ENCODE data around the gene SC5D. TPM values are rescaled to one million over a fixed set of nuclear protein-coding genes. Genes with fewer than 3 reads are reported as not detected.

SC5D gene
- polyA plus RNA-seq, 1 donor = 67.7 TPM

- no peak for DNase-seq
Measured at GRCh38 chr11:121291319-121291718, 1.3 kb upstream of the SC5D start.

GRCh38 chr11:121291896-121292494 lies 576 bp upstream of the SC5D start:
- no peak for DNase-seq

- DNase-seq = no peak
Measured at GRCh38 chr11:121293288-121293594, 670 bp downstream of the SC5D start.

- no peak for DNase-seq
Measured at GRCh38 chr11:121295246-121296029, 2.9 kb downstream of the SC5D start.

GRCh38 chr11:121297872-121298271 lies 5.3 kb downstream of the SC5D start:
- DNase-seq = no peak

GRCh38 chr11:121298774-121299173 lies 6.2 kb downstream of the SC5D start:
- no peak for DNase-seq

- no peak for DNase-seq
Measured at GRCh38 chr11:121299417-121299816, 6.8 kb downstream of the SC5D start.

- no peak for DNase-seq
Measured at GRCh38 chr11:121300313-121300971, 7.9 kb downstream of the SC5D start.

GRCh38 chr11:121300972-121301699 lies 8.6 kb downstream of the SC5D start:
- no peak for DNase-seq

- DNase-seq = no peak
Measured at GRCh38 chr11:121304759-121305158, 12.2 kb downstream of the SC5D start.

GRCh38 chr11:121308816-121309215 lies 16.2 kb downstream of the SC5D start:
- no peak for DNase-seq

GRCh38 chr11:121309688-121310087 lies 17.1 kb downstream of the SC5D start:
- DNase-seq = no peak

- DNase-seq = no peak
Measured at GRCh38 chr11:121310908-121311307, 18.3 kb downstream of the SC5D start.

GRCh38 chr11:121311373-121311772 lies 18.8 kb downstream of the SC5D start:
- no peak for DNase-seq

- no peak for DNase-seq
Measured at GRCh38 chr11:121312483-121312882, 19.9 kb downstream of the SC5D start.

GRCh38 chr11:121318848-121319834 lies 26.6 kb downstream of the SC5D start:
- peak; percentile 45 for DNase-seq

- DNase-seq = peak; percentile 34
Measured at GRCh38 chr11:121321614-121322243, 29.2 kb downstream of the SC5D start.

- DNase-seq = no peak
Measured at GRCh38 chr11:121323046-121323607, 30.6 kb downstream of the SC5D start.

GRCh38 chr11:121326230-121326629 lies 33.7 kb downstream of the SC5D start:
- DNase-seq = no peak

- DNase-seq = no peak
Measured at GRCh38 chr11:121327553-121327952, 35.0 kb downstream of the SC5D start.

Measured in left kidney (tissue), 2 donors.